SIG-M5 treated with dmso at 0.1 percent for 504 hours (cell line): ENCODE data around the gene RFC1.
"Not testable (repeated sequence)": the region's sequence is repeated elsewhere in the genome, so short reads cannot be mapped to it uniquely, and the experiment has no call there.

Experiments used
- DNase-seq: peaks from one replicate; lab custom pipeline; 2025; ENCODE audit not compliant: unreplicated experiment; lab: John Stamatoyannopoulos, UW

Gene RFC1

GRCh38 chr4:39312816-39313215 is 53.3 kb downstream of the RFC1 start:
- no peak for DNase-seq

GRCh38 chr4:39308611-39309010 is 57.6 kb downstream of the RFC1 start:
- DNase-seq = no peak

- no peak for DNase-seq
Measured at GRCh38 chr4:39305912-39306677, 60.1 kb downstream of the RFC1 start.

GRCh38 chr4:39304651-39305050 is 61.5 kb downstream of the RFC1 start:
- no peak for DNase-seq

GRCh38 chr4:39303871-39304270 is 62.3 kb downstream of the RFC1 start:
- DNase-seq = no peak

- DNase-seq = no peak
Measured at GRCh38 chr4:39302901-39303300, 63.3 kb downstream of the RFC1 start.

GRCh38 chr4:39295784-39296183 is 70.4 kb downstream of the RFC1 start:
- DNase-seq = no peak

- DNase-seq = not testable (repeated sequence)
Measured at GRCh38 chr4:39292433-39292832, 73.7 kb downstream of the RFC1 start.

GRCh38 chr4:39291686-39292085 is 74.5 kb downstream of the RFC1 start:
- DNase-seq = no peak

GRCh38 chr4:39287223-39287622 is 78.9 kb downstream of the RFC1 start:
- no peak for DNase-seq

- DNase-seq = no peak
Measured at GRCh38 chr4:39286263-39286662, 79.9 kb downstream of the RFC1 start.

- DNase-seq = no peak
Measured at GRCh38 chr4:39285853-39286252, 80.3 kb downstream of the RFC1 start.

- no peak for DNase-seq
Measured at GRCh38 chr4:39285111-39285795, 80.9 kb downstream of the RFC1 start.

- DNase-seq = no peak
Measured at GRCh38 chr4:39280770-39281169, 85.4 kb downstream of the RFC1 start.

GRCh38 chr4:39279416-39279815 is 86.7 kb downstream of the RFC1 start:
- no peak for DNase-seq

GRCh38 chr4:39278476-39278875 is 87.7 kb downstream of the RFC1 start:
- DNase-seq = no peak

GRCh38 chr4:39277661-39278060 is 88.5 kb downstream of the RFC1 start:
- DNase-seq = not testable (repeated sequence)

GRCh38 chr4:39274503-39274902 is 91.7 kb downstream of the RFC1 start:
- DNase-seq = no peak

GRCh38 chr4:39263895-39264294 is 102.3 kb downstream of the RFC1 start:
- DNase-seq = no peak

- DNase-seq = no peak
Measured at GRCh38 chr4:39259571-39260330, 106.4 kb downstream of the RFC1 start.

- no peak for DNase-seq
Measured at GRCh38 chr4:39256436-39256835, 109.7 kb downstream of the RFC1 start.

- DNase-seq = no peak
Measured at GRCh38 chr4:39255871-39256270, 110.3 kb downstream of the RFC1 start.
